K562 (cell line): Measurements from ENCODE around the gene SYNJ2. TPM values are rescaled to one million over a fixed set of nuclear protein-coding genes. Genes with fewer than 3 reads are reported as not detected.

Experiments used
- ATAC-seq: fragments of 200-7000 bp; cut with Tn5 transposase; 3 replicates; pipeline ENCODE4 v1.9.1; 2020; ENCODE audit warnings: moderate library complexity
- BruUV-seq: library from RNA; stranded (reverse); fragments of 400-500 nt; replicated peaks from 2 replicates; lab custom pipeline; 2021; lab: Mats Ljungman, UMichigan
- CTCF ChIA-PET: fragments of 300-600 bp; formaldehyde crosslinking; extraction: SDS; loops from one replicate; lab custom pipeline; 2021; ENCODE audit warnings: low intra/inter-chr PET ratio; lab: Yijun Ruan, JAX
- POLR2A ChIA-PET: fragments of 300-600, 350-650 bp; sonication (Branson Sonifier 250); formaldehyde crosslinking; extraction: SDS; loops from one replicate; lab custom pipeline; 2021; ENCODE audit warnings: antibody characterized with exemption, inconsistent platforms; lab: Yijun Ruan, JAX
- DNase-seq, 4 experiments: peaks; one replicate each; pipeline versions ENCODE4 v3.0.0 to v3.0.0-alpha.2; 2011 to 2018; ENCODE audit warnings: low spot score in 3 of 4, mixed read lengths in 3 of 4; ENCODE audit errors: extremely low read depth in 1 of 4
- FAIRE-seq: peaks from 2 replicates; lab custom pipeline; 2011; peaks lifted over from hg19 to GRCh38; lab: Jason Lieb, UNC
- H2AFZ ChIP-seq: 2 replicates; pipeline ENCODE4 v1.6.0; 2011; ENCODE audit warnings: low read depth, low read length, control low read depth, inconsistent platforms
- H3K27ac ChIP-seq: fragments of 200-600 bp; 3 replicates; pipeline ENCODE4 v1.8.0; 2011; ENCODE audit warnings: low read depth, mild to moderate bottlenecking, control low read depth, inconsistent platforms, low read length, moderate library complexity, mixed read lengths; ENCODE audit errors: extremely low read depth
- H3K27me3 ChIP-seq, 2 experiments: fragments of 300-600 bp in 1 of 2; 2 replicates in 1 of 2; 3 replicates in 1 of 2; pipeline versions ENCODE4 v1.6.0 to v1.8.0; 2011; ENCODE audit warnings: inconsistent platforms in 2 of 2, low read length in 2 of 2, mild to moderate bottlenecking in 1 of 2, mixed read lengths in 1 of 2, moderate library complexity in 1 of 2; ENCODE audit not compliant: control insufficient read depth in 2 of 2, insufficient read depth in 2 of 2
- H3K36me3 ChIP-seq: fragments of 300-600 bp; 3 replicates; pipeline ENCODE4 v1.8.0; 2011; ENCODE audit warnings: mild to moderate bottlenecking, low read length, inconsistent platforms; ENCODE audit not compliant: control insufficient read depth, insufficient read depth
- H3K4me1 ChIP-seq, 2 experiments: fragments of 200-600 bp in 1 of 2; replicated peaks in 1 of 2; 2 replicates in 1 of 2; 3 replicates in 1 of 2; pipeline versions ENCODE4 v1.5.1 to v1.8.0; 2011; ENCODE audit warnings: inconsistent platforms in 2 of 2, low read length in 2 of 2, mild to moderate bottlenecking in 1 of 2, mixed read lengths in 1 of 2, moderate library complexity in 1 of 2; ENCODE audit not compliant: control insufficient read depth in 2 of 2, insufficient read depth in 2 of 2
- H3K4me2 ChIP-seq: 2 replicates; pipeline ENCODE4 v1.6.1; 2011; ENCODE audit warnings: low read length, control low read depth, inconsistent platforms, mixed read lengths; ENCODE audit not compliant: insufficient read depth
- H3K4me3 ChIP-seq: fragments of 200-600 bp; sonication (generic), shearing (Covaris generic); 2 replicates; pipeline ENCODE4 v1.5.1; 2016; ENCODE audit warnings: control low read depth, inconsistent platforms
- H3K79me2 ChIP-seq: fragments of 200-600 bp; 3 replicates; pipeline ENCODE4 v1.8.0; 2011; ENCODE audit warnings: low read length, inconsistent platforms; ENCODE audit not compliant: control insufficient read depth, insufficient read depth
- H3K9ac ChIP-seq, 2 experiments: 2 replicates each; pipeline versions ENCODE4 v1.6.0 to v1.6.1; 2011; ENCODE audit warnings: low read depth in 2 of 2, low read length in 2 of 2, control low read depth in 1 of 2, inconsistent platforms in 1 of 2, mild to moderate bottlenecking in 1 of 2, mixed read lengths in 1 of 2; ENCODE audit not compliant: insufficient read depth in 1 of 2
- H3K9me1 ChIP-seq: one replicate; pipeline ENCODE4 v1.6.0; 2011; ENCODE audit warnings: inconsistent platforms, mild to moderate bottlenecking, low read length, moderate library complexity; ENCODE audit not compliant: control insufficient read depth, insufficient read depth
- H3K9me3 ChIP-seq: replicated peaks from 2 replicates; pipeline ENCODE4 v1.5.1; 2011; ENCODE audit warnings: low read depth, low read length, inconsistent platforms; ENCODE audit not compliant: control insufficient read depth, insufficient read depth
- H4K20me1 ChIP-seq: replicated peaks from 2 replicates; pipeline ENCODE4 v1.6.1; 2011; ENCODE audit warnings: low read length, inconsistent platforms, mixed read lengths; ENCODE audit not compliant: control insufficient read depth, insufficient read depth
- ARHGAP35 ChIP-seq: fragments of 450-650 bp; IDR thresholded peaks from 2 replicates; pipeline ENCODE4 v1.6.1; 2018; ENCODE audit not compliant: partially characterized antibody
- C11orf30 ChIP-seq: fragments of 450-650 bp; IDR thresholded peaks from 2 replicates; pipeline ENCODE4 v1.6.1; 2016; ENCODE audit warnings: low read depth, mild to moderate bottlenecking
- CBX1 ChIP-seq: sonication (generic); IDR thresholded peaks from 2 replicates; pipeline ENCODE4 v1.6.1; 2016; ENCODE audit warnings: antibody characterized with exemption, low read depth, mild to moderate bottlenecking
- EHMT2 ChIP-seq: fragments of 450-650 bp; IDR thresholded peaks from 2 replicates; pipeline ENCODE4 v1.6.1; 2018; ENCODE audit warnings: antibody characterized with exemption
- MAFG ChIP-seq: fragments of 450-650 bp; conservative IDR thresholded peaks from 2 replicates; pipeline ENCODE4 v1.6.1; 2016; ENCODE audit warnings: missing genetic modification characterization, missing compliant biosample characterization
- MAFK ChIP-seq: IDR thresholded peaks from 2 replicates; pipeline ENCODE4 v1.6.1; 2011; ENCODE audit warnings: low read length, improper control_type of control experiment
- MYNN ChIP-seq, 2 experiments: sonication (generic); formaldehyde crosslinking in 1 of 2; IDR thresholded peaks; 2 replicates each; pipeline versions ENCODE4 v1.5.0 to v1.6.1; 2016 to 2020; ENCODE audit warnings: antibody characterized with exemption in 1 of 2, missing genetic modification reagents in 1 of 2
- NFE2 ChIP-seq: IDR thresholded peaks from 2 replicates; pipeline ENCODE4 v1.6.1; 2014; ENCODE audit warnings: antibody characterized with exemption, low read depth
- POLR2AphosphoS2 ChIP-seq: IDR thresholded peaks from 2 replicates; pipeline ENCODE4 v1.6.1; 2012; ENCODE audit warnings: low read length, improper control_type of control experiment
- SMAD4 ChIP-seq: fragments of 250-450 bp; sonication (Bioruptor Pico); conservative IDR thresholded peaks from 2 replicates; pipeline ENCODE4 v1.8.0; 2021; ENCODE audit warnings: inconsistent platforms, mild to moderate bottlenecking, moderate library complexity
- SOX6 ChIP-seq: fragments of 450-650 bp; IDR thresholded peaks from 2 replicates; pipeline ENCODE4 v1.6.1; 2014; ENCODE audit warnings: mild to moderate bottlenecking
- USF2 ChIP-seq: sonication (generic); formaldehyde crosslinking; IDR thresholded peaks from 2 replicates; pipeline ENCODE4 v1.5.0; 2020; ENCODE audit warnings: missing genetic modification reagents
- XRCC5 ChIP-seq: fragments of 200-400 bp; formaldehyde crosslinking; IDR thresholded peaks from 2 replicates; pipeline ENCODE4 v1.6.1; 2017; ENCODE audit warnings: low read depth, mild to moderate bottlenecking, low read length
- ZBED1 ChIP-seq: IDR thresholded peaks from 2 replicates; pipeline ENCODE4 v1.6.1; 2014
- ZNF316 ChIP-seq: fragments of 450-650 bp; IDR thresholded peaks from 2 replicates; pipeline ENCODE4 v1.6.1; 2016
- ZNF778 ChIP-seq: fragments of 450-650 bp; formaldehyde crosslinking; IDR thresholded peaks from 2 replicates; pipeline ENCODE4 v1.4.0; 2020; ENCODE audit warnings: mild to moderate bottlenecking, moderate library complexity
- WGBS: fragments of 100-300 bp; shearing (Covaris generic); methylation state at CpG from one replicate; pipeline ENCODE4 v1.1.6; 2016; ENCODE audit warnings: low coverage, mixed read lengths; ENCODE audit not compliant: insufficient coverage; ENCODE audit errors: missing lambda C conversion rate; 5-methylcytosine and 5-hydroxymethylcytosine counted together
- in situ Hi-C: fragments of 300-500 bp; cut with MboI; formaldehyde crosslinking; loops from 4 replicates; pipeline ENCODE4 v1.15.0; 2018; ENCODE audit warnings: inconsistent platforms, mixed read lengths
- intact Hi-C: fragments of 100-400 bp; cut with micrococcal nuclease; formaldehyde crosslinking; loops from 2 replicates; pipeline ENCODE4 v1.14.2; 2022
- polyA plus RNA-seq, 8 experiments: library from polyadenylated mRNA; depleted of rRNA in 4 of 8; stranded (reverse) in 5 of 8; unstranded in 3 of 8; fragments of >200 nt; fragmentation: Nextera tagmentation in 2 of 8; fragmentation: Illumina TruSeq in 1 of 8; extraction: Ambion mirVana in 2 of 8; extraction: Trizol in 1 of 8; gene quantifications; 2 replicates each; pipeline versions ENCODE4 v1.2.1 to v1.2.3, GENCODE V29; 2011 to 2014; ENCODE audit warnings: inconsistent platforms in 1 of 8, missing spikeins in 1 of 8
- total RNA-seq, 7 experiments: library from RNA; depleted of rRNA in 6 of 7; stranded (reverse); fragments of >200 nt in 6 of 7; fragmentation: Illumina TruSeq in 2 of 7; extraction: Trizol in 2 of 7; gene quantifications; 2 replicates each; pipeline versions ENCODE4 v1.2.1 to v1.2.3, GENCODE V29; 2011 to 2021; ENCODE audit warnings: low replicate concordance in 1 of 7
- TF ChIP-seq, protein P1 (sequence below): sonication (generic); formaldehyde crosslinking; IDR thresholded peaks from 2 replicates; pipeline ENCODE4 v1.8.0; 2022; ENCODE audit warnings: mild to moderate bottlenecking, missing genetic modification reagents
- TF ChIP-seq, protein P2 (sequence below): IDR thresholded peaks from 2 replicates; pipeline ENCODE4 v1.6.1; 2011; ENCODE audit warnings: borderline replicate concordance, low read depth, mild to moderate bottlenecking, moderate library complexity, low read length; ENCODE audit not compliant: insufficient read depth, poor library complexity, severe bottlenecking

Gene SYNJ2
- total and polyA plus RNA-seq, 9 of the 15 experiments (the other 6 are each of a cell fraction or from before 2014, with no cell fraction given) = 3.0 to 27.7 (median 17.8) TPM

GRCh38 chr6:157946053-157946617 is 35.5 kb upstream of the SYNJ2 start:
- Histone ChIP-seq H2AFZ (no peak overlapping the region), H3K4me3 (no peak overlapping the region), H3K9ac (no peak overlapping the region), H3K9me3 (no peaks in the 10 kb centered on the region), H3K27me3 (no peaks in the 10 kb centered on the region), H3K79me2 (no peaks in the 10 kb centered on the region), H3K9me1 (no peaks in the 10 kb centered on the region), H3K4me1 (peaks cover 0 to 6% of the 10 kb centered on the region in 2 experiments; a peak in 3 of 5 replicates), H3K36me3 (peaks cover 51% of the 10 kb centered on the region), H3K27ac (no peak overlapping the region), H3K4me2 (no peak overlapping the region), H4K20me1 (no peaks in the 10 kb centered on the region)
- intact Hi-C loops = loop anchor here (2.0 to 10.0 kb wide), 4 partner anchors 126 to 631 kb away; no protein-coding TSS in a partner anchor
- BruUV-seq = no TSS peak
- ChIA-PET POLR2A (interaction anchor here (0.6 to 3.1 kb wide), 3 partner anchors 9 to 426 kb away, joined by 3 to 6 read pairs (median 3); no protein-coding TSS in a partner anchor), CTCF (interaction anchor here (0.7 to 0.9 kb wide), 2 partner anchors 632 kb away, joined by 3 read pairs; no protein-coding TSS in a partner anchor)
- in situ Hi-C loops = no loop called here
- no peak for FAIRE-seq
- WGBS = 86% methylated on average over 6 of the region's 6 CpGs
- TF ChIP-seq ZNF778 (no peak), NFE2 (peak; percentile 43; the same call in 1 of the 2 replicates), MYNN (IDR thresholded peaks at IDR 0.05) (0 out of 2 replicates have a peak, but pooled peaks have one; percentile 42), MYNN (CRISPR knock-in tag; IDR thresholded peaks at IDR 0.05) (no peak), ZBED1 (peak; percentile 27; the same call in 1 of the 2 replicates), USF2 (CRISPR knock-in tag) (no peak), XRCC5 (no peak), EHMT2 (no peak), MAFG (tag) (peak; percentile 52; the same call in 1 of the 2 replicates), SOX6 (peak; percentile 8; the same call in 1 of the 2 replicates), C11orf30 (peak; percentile 29; the same call in 1 of the 2 replicates), ARHGAP35 (no peak), MAFK (peak; percentile 31; the same call in 1 of the 2 replicates), POLR2AphosphoS2 (peak; percentile 29; the same call in 1 of the 2 replicates), CBX1 (0 out of 2 replicates have a peak, but pooled peaks have one; percentile 12), SMAD4 (CRISPR knock-in tag) (no peak), ZNF316 (peak; percentile 45)
- TF ChIP-seq, protein P1, sequence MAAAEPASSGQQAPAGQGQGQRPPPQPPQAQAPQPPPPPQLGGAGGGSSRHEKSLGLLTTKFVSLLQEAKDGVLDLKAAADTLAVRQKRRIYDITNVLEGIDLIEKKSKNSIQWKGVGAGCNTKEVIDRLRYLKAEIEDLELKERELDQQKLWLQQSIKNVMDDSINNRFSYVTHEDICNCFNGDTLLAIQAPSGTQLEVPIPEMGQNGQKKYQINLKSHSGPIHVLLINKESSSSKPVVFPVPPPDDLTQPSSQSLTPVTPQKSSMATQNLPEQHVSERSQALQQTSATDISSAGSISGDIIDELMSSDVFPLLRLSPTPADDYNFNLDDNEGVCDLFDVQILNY (CRISPR knock-in tag) = 0 out of 2 replicates have a peak, but pooled peaks have one; percentile 56
- TF ChIP-seq, protein P2, sequence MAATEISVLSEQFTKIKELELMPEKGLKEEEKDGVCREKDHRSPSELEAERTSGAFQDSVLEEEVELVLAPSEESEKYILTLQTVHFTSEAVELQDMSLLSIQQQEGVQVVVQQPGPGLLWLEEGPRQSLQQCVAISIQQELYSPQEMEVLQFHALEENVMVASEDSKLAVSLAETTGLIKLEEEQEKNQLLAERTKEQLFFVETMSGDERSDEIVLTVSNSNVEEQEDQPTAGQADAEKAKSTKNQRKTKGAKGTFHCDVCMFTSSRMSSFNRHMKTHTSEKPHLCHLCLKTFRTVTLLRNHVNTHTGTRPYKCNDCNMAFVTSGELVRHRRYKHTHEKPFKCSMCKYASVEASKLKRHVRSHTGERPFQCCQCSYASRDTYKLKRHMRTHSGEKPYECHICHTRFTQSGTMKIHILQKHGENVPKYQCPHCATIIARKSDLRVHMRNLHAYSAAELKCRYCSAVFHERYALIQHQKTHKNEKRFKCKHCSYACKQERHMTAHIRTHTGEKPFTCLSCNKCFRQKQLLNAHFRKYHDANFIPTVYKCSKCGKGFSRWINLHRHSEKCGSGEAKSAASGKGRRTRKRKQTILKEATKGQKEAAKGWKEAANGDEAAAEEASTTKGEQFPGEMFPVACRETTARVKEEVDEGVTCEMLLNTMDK = no peak
- DNase-seq = no peak
- ATAC-seq = peak; percentile 42
